LHCN-M2 (cell line): Measurements from ENCODE around the gene ZFP91. TPM values are rescaled to one million over a fixed set of nuclear protein-coding genes. Genes with fewer than 3 reads are reported as not detected.
A peak's percentile ranks its signal among the peaks of the same experiment; 100 is the strongest.

Experiments used
- DNase-seq: peaks from one replicate; pipeline ENCODE4 v3.0.0-alpha.2; 2012; ENCODE audit warnings: low read depth
- total RNA-seq: library from RNA; depleted of rRNA; stranded (reverse); fragments of >200 nt; gene quantifications from 2 replicates; pipeline ENCODE4 v1.2.3, GENCODE V29; 2014

ZFP91 gene
- total RNA-seq, 1 experiment from 2014 or later: 87.9 TPM

DNA sequence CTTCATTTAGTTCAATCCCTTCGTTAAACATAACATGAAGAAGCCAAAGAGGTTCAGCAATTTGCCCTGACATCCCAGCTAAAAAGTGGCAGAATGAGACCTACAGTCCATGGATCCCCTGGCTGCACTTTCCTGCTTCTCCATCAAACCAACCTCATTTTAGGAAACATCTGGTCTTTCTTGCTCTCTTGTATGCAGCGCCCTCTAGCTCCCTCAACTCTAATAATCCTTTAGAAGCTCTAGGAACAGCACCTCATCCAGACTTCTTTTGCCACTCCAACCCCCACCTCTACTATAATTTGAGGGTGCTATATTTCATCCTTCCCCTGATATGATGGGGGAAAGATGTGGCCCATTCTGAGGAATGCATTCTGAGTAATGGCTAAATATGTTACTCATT lies 51.0 kb downstream of the ZFP91 start:
- DNase-seq: peak; percentile 68

DNA sequence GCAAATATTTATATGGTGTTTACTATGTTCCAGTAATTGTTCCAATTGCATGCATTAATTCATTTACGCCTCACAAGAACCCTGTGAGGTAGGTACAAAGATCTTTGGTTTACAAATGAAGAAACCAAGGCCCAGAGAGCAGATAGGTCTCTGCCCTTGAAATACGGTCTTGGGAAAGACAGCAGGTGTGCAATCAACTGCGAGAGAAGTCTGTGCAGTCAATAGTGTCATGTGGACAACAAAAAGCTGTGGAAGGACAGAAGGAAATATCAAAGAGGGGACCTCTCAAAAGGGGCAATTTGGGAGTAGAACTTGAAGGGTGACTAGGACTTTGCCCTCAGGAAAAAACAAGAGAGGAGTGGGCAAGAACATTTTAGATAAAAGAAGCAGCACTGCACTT lies 52.5 kb downstream of the ZFP91 start:
- DNase-seq: no peak

DNA sequence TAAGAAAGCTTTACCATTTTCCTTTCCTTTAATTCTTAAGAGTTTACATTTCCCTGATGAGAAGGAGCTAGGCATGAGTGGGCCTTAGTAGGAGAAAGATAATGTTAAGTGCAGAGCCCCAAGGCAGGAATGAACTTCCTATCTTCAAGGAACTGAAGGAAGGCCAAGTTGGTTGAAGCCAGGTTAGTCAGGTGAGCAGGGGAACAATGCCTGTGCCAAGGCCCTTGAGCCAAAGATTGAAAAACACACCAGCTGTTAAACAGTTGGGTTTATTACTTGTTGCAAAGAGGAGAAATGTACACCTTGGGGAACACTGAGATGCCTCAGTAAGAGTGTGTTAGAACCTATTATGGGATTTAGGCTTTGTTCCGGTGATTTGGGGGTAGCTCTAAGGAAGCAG lies 53.6 kb downstream of the ZFP91 start:
- DNase-seq: no peak

DNA sequence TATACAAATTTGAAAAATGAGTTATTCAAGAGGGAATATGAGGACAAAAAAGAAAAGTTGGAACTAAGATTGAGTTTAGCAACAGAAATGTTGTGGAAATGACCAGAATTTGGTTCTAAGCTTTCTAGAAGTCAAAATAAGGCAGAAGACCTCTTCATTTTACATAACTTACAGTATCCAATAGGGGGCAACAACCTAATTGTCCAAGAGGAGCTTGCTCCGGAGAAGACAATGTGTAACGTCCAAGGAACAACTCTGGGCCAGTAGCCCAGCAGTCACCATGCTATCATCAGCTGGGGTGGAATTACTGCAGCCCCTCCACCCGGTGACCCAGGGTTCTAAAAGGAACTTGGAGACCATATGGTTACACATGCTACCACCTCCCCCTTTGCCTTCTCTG lies 57.7 kb downstream of the ZFP91 start:
- DNase-seq: no peak

DNA sequence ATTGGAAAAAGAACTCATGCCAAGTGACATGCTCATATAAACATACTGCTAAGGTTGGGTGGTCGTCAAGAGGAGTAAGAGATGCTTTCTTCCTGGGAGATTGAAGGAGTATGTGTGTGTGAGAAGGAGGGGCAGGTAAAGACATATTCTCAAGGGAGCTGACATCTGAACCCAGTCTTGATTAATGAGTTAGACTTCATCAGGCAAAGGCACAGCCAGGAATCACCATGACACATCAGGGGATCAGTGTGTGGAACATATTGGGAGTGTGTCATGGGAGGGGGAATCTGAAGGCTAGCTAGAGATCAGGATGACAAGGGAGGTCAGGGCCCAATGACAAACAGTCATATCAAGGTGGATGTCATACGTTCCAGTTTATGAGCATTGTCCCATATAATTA lies 58.5 kb downstream of the ZFP91 start:
- no peak for DNase-seq

DNA sequence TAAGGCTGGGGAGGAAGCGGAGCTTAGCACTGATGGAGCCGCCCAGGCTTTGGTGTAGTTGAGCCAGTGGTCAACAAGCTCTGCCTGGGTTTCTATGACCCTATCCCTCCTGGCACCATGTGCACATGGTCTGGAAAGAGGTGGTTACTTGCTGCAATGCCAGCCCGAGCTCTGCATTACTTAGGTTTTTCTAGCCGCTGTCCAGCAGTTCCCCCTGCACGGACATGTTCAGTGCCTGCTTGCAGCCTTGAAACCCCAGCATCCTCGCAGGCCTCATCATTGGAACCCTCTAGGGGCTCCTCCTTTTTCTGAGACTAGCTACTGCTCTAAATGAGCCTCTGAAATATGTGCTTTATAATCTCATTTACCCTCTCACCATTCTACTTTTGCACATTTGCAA lies 60.2 kb downstream of the ZFP91 start:
- no peak for DNase-seq

DNA sequence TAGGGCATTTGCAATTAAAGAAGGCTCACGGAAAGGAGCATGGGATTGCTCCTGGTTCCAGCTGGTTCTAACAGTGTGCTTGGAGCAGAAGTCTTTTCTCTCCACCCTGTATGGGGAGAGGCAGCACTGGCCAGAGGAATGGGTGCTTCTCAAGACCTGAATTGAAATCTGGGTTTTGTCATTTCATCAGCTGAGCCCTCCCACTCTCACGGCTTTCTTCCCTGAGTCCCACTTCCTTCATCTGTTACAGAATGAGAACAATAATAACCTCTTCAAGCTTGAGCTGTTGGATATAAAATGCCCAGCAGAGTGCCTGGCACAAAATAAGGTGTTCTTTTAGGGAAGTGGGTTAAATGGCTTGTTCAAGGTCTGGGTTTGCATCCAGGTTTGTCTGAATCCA lies 60.8 kb downstream of the ZFP91 start:
- DNase-seq: no peak

DNA sequence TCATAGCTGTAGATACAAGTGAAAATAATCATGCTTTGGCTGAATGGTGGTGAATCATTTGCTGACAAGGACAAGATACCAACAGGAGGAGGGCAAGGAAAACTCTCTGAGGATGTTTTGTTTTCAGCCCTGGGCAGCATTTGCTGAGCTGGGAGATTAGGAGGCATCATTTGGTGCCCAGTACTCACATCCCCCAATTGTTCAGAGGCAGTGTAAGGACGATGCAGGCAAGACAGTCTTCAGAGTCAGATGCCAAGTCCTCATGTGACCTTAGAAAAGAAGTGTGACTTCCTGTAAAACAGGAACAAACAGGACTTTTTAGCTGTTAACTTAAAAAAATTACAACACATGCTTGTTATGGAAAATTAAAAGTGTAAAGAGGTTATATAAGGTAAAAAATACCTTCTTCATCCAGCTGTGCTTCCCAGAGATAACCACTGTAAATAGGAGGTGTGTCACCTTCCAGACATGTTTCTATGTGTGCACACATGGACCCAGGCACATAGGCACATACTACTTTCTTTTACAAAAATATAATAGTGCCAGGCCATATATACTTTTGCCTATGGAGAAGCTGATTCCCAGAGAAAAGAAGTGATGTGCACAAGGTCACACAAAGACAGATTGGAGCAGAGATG lies 61.6 kb downstream of the ZFP91 start:
- no peak for DNase-seq

DNA sequence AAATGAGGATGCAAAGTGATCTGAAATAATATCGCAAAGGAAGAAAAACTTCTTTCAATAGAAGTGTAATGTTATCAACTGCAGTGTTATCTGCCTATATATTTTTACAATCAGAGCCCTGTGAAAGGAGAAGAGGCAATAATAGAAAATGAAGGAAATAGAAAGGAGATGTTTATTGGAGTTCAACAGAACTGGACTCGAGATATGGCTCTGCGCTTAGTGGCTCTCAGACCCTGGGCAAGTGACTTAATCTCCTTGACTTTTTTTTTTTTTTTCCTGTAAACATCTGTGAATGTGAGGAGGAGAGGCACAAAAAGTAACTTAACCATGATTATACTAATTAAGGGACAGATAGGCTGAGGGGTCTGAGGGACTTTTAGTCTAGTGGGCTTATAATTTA lies 62.5 kb downstream of the ZFP91 start:
- DNase-seq: no peak

DNA sequence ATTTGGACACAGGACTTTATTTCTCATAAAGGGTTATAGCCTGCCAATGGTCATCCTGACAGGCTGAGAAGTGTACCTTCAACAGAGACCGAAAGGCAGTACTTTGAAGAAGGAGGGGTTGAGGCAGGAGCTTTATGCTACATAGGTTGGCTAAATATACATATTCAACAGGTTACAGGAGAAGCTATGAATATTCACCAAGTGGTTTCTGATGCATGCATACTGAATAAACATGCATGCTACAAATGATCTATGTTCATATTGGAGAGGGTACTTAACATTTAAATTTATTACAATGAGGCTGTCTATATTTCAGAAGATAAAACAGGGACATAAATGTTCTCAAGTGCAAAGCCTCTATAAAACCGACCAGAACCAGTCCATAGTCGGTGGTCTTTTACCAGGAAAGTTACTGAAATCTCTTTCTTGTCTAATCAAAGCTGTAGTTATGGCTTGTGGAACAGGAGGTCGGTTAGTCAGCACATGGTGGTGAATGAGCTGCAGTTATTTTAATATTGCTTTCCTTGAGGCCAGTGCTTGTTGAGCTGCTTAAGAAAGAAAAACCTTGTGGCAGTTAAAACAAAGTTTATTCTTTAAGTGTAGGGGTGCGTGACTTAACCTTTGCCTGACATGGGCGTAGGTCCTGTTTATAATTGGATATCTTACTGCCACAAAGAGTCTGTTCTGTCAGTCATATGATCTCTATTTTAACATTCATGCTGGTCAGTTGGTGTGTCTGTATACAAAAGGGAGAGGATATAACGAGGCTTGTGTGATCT lies 63.1 kb downstream of the ZFP91 start:
- DNase-seq: no peak

DNA sequence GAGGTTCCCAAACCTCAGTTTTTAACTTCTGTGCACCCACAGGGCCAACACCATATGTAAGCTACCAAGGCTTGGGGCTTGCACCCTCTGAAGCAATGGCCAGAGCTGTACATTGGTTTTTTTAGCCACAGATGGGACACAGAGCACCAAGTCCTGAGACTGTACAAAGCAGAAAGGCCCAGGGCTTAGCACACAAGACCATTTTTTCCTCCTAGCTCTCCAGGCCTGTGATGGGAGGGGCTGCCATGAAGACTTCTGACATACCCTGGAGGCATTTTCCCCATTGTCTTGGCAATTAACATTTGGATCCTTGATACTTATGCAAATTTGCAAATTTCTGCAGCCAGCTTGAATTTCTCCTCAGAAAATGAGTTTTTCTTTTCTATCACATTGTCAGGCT lies 67.0 kb downstream of the ZFP91 start:
- no peak for DNase-seq

DNA sequence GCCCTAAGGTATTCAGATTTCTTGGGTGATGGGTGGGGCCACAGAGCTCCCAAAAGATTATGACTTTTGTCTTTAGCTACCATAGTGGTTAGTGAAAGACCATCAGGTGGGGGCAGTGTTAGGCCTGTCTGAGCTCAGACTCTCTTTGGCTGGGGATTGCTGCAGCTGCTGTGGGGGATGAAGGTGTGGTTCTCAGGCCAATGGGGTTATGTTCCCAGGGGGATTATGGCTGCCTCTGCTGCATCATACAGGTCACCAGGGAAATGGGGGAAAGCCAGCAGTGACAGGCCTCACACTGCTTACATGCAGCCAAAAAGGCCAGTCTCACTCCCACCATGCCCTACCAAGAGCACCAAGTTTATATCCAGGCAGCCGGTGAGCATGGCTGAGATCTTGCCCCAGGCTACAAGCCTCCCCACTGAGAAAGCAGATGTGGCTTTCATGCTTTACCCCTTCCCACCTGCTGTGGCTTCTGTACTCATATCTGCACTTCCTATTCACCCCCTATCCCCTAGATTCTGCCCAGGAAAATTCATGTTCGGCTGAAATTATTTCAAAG lies 68.4 kb downstream of the ZFP91 start:
- DNase-seq: no peak

DNA sequence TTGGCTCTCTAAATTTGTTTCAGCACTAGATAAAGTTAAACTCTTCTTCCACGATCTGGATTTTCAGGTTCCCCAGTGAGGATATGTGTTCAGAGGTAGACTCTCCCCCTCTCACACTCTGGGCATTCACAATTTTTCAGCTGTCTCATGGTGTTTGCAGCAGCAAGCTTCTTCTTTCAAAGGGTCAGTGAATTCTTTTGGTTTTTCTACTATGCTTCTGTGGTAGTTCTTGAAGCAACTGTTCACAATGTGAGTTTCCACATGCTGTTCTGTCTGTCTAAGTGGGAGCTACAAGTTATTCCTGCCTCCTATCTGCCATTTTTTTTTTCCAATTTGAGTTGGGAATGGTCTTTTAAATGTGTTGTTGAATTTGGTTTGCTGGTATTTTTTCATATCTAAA lies 69.0 kb downstream of the ZFP91 start:
- no peak for DNase-seq

DNA sequence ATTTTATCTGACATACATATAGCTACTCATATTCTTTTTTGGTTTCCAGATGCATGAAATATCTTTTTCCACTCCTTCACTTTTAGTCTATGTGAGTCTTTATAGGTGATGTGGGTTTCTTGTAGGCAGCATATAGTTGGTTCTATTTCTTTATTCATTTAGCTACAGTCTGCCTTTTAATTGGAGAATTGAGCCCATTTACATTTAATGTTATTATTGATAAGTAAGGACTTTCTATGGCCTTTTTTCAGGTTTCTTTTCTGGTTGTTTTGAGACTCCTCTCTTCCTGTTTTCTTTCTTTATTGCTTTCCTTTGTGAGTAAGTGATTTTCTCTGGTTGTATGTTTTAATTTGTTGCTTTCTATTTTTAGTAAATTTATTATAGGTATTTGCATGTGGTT lies 70.8 kb downstream of the ZFP91 start:
- DNase-seq: no peak

DNA sequence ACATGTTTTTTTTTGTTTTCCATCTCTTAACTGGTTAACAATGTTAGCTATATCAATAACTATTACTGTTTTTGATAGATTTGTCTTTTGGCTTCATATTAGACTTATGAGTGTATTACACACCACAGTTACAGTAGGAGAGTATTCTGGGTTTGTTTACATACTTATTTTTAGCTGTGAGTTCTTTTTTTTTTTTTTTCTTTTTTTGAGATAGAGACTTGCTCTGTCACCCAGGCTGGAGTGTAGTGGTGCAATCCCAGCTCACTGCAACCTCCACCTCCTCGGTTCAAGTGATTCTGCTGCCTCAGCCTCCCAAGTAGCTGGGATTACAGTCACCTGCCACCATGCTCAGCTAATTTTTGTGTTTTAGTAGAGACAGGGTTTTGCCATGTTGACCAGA lies 71.6 kb downstream of the ZFP91 start:
- DNase-seq: no peak

DNA sequence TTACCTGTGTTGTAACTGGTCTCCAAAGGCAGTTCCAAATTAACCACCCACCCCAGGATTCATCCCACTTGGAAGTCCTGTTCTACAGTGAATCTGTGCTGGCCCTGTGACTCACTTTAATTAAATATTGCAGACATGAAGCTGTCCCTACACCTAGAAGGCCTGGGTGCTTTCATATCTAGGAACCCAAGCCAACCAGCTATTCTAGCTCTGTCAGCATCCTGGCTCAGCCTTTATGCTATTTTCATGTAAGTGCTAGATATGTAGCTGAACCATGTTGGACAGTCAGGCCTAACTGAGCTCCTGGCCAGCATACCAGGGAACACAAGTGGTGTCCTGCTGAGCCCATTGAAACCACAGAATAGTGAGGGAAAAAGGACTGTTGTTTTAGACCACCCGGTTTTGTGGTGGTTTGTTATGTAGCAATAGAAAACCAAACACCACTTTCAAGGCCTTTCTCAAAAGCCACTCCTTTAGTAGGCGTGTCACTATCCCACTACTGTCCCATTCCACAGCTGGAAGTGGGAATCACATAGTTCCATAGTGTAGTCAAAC lies 73.9 kb downstream of the ZFP91 start:
- DNase-seq: no peak

DNA sequence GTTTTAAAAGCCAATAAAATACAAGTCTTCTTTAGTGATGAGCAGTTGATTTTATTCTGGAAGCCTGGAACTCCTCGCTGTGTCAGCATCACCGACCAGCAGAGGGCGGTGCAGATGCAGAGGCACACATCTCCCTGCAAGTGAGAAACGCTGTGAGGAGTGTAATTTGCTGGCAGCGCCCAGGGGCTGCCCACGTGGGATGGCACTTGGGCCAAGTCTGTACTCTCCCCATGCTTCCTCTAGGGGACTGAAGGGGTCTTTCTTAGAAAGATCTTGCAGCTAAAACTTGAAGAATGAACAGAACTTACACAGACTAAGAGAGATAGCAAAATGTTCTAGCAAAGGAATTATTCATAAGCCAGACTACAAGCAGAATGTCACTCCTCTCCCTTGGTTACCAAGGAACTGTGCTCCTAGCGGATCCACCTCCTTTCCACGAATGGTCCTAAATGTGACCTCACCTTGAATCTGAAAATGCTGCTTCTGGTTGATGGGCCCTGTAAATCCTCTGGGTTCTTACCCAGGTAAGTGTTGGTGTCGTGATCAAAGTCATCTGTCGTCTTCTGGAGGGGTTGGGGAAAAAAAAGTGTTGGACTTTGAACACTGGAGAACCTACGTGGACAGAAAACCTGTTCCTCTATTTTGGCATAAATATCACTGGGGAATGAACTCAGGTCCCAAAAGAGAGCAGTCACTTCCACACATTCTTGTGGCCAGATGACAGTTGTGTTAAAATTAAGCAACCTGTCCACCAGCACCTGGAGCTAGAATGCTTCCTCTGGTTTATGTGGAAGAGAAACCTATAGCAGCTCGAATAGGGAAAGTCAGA lies 75.4 kb downstream of the ZFP91 start:
- peak; percentile 70 for DNase-seq

DNA sequence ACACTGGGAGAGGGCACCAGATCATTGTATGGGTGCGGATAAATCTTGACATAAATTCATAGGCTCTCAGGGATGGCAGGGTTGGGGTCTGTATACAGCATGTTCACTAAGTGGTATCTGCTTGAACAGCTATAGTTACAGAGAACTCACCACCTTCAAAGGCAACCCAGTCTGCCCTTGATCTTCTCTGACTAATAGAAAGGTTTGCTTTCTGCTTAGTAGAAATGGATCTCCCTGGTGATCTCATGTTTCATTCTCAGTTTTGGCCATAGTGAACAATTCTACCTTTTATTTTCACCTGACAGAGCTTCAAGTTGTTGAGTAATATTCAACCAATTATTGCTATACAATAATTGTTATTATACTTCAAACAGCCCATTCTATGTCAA lies 76.0 kb downstream of the ZFP91 start:
- DNase-seq: no peak

DNA sequence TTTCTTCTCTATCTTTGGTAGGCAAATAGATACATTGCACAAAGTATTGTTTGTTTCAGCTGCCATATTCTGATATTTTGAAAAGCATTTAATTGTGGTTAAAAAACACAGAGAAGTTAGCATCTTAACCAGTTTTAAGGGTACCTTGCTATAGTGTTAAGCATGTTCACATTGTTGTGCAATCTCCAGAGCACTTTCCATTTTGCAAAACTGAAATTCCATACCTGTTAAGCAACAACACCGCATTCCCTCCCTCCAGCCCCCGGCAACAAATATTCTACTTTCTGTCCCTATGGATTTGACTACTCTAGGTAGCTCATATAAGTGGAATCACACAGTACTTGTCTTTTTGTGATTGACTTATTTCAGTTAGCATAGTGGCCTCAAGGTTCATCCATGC lies 77.5 kb downstream of the ZFP91 start:
- no peak for DNase-seq

DNA sequence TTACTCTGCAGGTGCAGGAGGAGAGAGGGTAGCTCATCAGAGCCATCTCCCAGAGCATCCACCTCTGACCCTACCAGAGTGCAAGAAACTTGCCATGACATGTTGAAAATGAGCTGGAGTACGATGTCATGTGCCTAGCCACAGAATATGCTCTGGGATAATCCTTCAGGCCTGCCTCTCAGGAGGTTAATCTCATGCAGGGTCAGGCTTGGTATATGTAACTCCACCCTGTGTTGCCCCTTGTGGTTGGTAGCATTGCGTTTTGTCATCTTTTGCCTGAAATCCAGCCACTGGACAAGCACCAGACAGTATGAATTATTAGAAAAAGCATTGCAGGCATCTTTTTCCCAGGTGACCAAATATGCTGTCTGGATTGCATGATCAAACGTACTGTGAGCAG lies 79.8 kb downstream of the ZFP91 start:
- DNase-seq: no peak

DNA sequence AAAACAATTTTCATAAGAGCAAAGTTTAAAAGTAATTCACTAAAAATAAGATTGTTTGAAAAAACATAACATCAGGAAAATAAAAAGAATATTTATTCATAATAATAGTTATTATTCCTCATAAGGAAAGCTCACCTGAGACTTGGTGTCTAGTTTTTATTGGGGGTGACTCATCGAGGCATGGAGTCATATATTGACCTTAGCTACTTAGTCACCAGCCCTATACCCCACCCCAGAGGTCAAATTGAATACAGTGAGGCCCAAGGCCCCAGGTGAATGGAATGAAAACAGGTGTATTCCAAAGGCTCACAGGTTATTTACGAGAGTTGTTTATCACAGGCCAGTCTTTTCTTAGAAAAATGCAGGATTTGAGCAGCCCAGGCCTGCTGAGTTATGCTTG lies 80.5 kb downstream of the ZFP91 start:
- DNase-seq: no peak
